ENCODE results near the gene RUFY3. TPM values are rescaled to one million over a fixed set of nuclear protein-coding genes. Genes with fewer than 3 reads are reported as not detected.

Gene RUFY3
- total and polyA plus RNA-seq, 2 of the 4 experiments (the other 2 are of a cell fraction) = 19.6 to 28.9 TPM

DNA sequence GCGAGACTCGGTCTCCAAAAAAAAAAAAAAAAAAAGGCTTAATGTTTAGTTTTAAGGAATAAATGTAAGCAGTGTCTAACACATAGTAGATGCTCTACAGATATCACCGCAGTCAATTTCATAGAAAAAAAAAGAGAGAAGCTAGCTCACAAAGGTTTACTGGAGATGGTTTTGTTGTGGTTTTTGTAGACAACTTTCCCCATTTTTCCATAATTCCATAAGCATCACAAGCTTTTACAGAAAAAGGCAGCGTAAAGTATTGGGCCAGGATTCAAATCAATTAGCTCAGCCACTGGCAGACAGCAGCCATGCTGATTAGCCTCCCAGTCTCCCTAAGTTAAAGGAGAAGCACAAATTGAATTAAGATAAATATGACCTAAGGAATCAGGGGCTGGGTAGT, 116.4 kb downstream of the RUFY3 start:
- peak overlapping the region; percentile 63; the same call in 1 of the 2 replicates for H3K27ac ChIP-seq (ENCODE audit: insufficient read depth, low read length)
- WGBS, 2 experiments (ENCODE audit: extremely low coverage in 2 of 2, insufficient read length in 1 of 2) = no CpG with 5 or more reads among the region's 4 CpGs

More for the DNA sequence above, 116.4 kb downstream of the RUFY3 start:
- peak overlapping the region; percentile 68 for H3K23ac ChIP-seq (ENCODE audit: low read depth, low read length)
- H2BK20ac ChIP-seq (ENCODE audit: low read depth, low read length) = no peak overlapping the region
- no peak overlapping the region for H2AFZ ChIP-seq (replicated peaks; ENCODE audit: low read length, poor library complexity)
- peak overlapping the region; percentile 31 for H2AK9ac ChIP-seq (replicated peaks; ENCODE audit: low read depth, low read length, poor library complexity)
- no peaks in the 10 kb centered on the region for H3K9me3 ChIP-seq (ENCODE audit: control insufficient read depth, insufficient read depth, low read length)
- BruUV-seq (replicated peaks) = TSS peak; percentile 77
- H2AK5ac ChIP-seq (ENCODE audit: low read depth, low read length) = peak overlapping the region; percentile 65; the same call in 1 of the 2 replicates
- H3K27me3 ChIP-seq (ENCODE audit: control insufficient read depth, insufficient read depth, low read length) = no peaks in the 10 kb centered on the region
- H3K14ac ChIP-seq (replicated peaks; ENCODE audit: low read depth, low read length) = peak overlapping the region; percentile 82
- in situ Hi-C loops (cut with MboI; ENCODE audit: low sequenced_read_pairs) = loop anchor here (10.0 kb wide), 1 partner anchor 157 kb away; the partner anchor contains the start of gene DCK
- peak; percentile 10 for DNase-seq
- peak overlapping the region; percentile 69 for H2BK5ac ChIP-seq (ENCODE audit: low read depth, low read length, poor library complexity, severe bottlenecking)
- H3K4me3 ChIP-seq (ENCODE audit: insufficient read depth, low read depth, low read length) = peak overlapping the region; percentile 70
- ChIA-PET POLR2A (ENCODE audit: unreplicated experiment) (no interaction called here), CTCF (interaction anchor here (0.6 to 0.9 kb wide), 3 partner anchors 11 to 187 kb away, joined by 3 to 4 read pairs (median 3); no protein-coding TSS in a partner anchor)
- peak overlapping the region; percentile 10; the same call in 1 of the 2 replicates for H3K18ac ChIP-seq (ENCODE audit: low read depth, low read length)
- ATAC-seq (ENCODE audit: low read depth) = no peak
- H3K4me2 ChIP-seq (ENCODE audit: low read depth, low read length) = peak overlapping the region; percentile 69
- dilution Hi-C loops (cut with HindIII; ENCODE audit: low sequenced_read_pairs, unreplicated experiment) = no loop called here
- H3K9me1 ChIP-seq (ENCODE audit: insufficient read depth, low read length) = peaks cover 7% of the 10 kb centered on the region
- no peak overlapping the region for H2BK15ac ChIP-seq (ENCODE audit: low read depth, low read length)
- peak overlapping the region; percentile 94 for H3K4ac ChIP-seq (ENCODE audit: low read depth, low read length)
- peaks cover 8% of the 10 kb centered on the region for H3K4me1 ChIP-seq (ENCODE audit: control insufficient read depth, insufficient read depth, low read length)
- H3K9ac ChIP-seq (ENCODE audit: low read depth, low read length) = peak overlapping the region; percentile 91
- H3K56ac ChIP-seq (ENCODE audit: extremely low read depth, insufficient read depth, low read length) = peak overlapping the region; percentile 42; the same call in 1 of the 2 replicates
- peak overlapping the region in 1 of 2 experiments; percentile 44; a peak in 3 of 4 replicates for H4K8ac ChIP-seq (ENCODE audit: low read depth in 2 of 2, low read length in 2 of 2)
- H3K79me1 ChIP-seq (ENCODE audit: low read depth in 1 of 2, low read length in 2 of 2) = peaks cover 2 to 28% of the 10 kb centered on the region in 2 experiments; a peak in 3 of 4 replicates
- H3K36me3 ChIP-seq (ENCODE audit: control insufficient read depth, insufficient read depth, low read length) = peaks cover 12% of the 10 kb centered on the region
- TF ChIP-seq CEBPB (IDR thresholded peaks at IDR 0.05; ENCODE audit: low read depth, low read length) (no peak), POLR2A (IDR thresholded peaks at IDR 0.05; ENCODE audit: low read depth, low read length) (no peak), MAZ (IDR thresholded peaks at IDR 0.05; ENCODE audit: borderline replicate concordance, low read depth, low read length) (no peak), RCOR1 (IDR thresholded peaks at IDR 0.05; ENCODE audit: insufficient replicate concordance, low read length) (no peak), MAFK (IDR thresholded peaks at IDR 0.05; ENCODE audit: low read depth, low read length) (no peak), RAD21 (IDR thresholded peaks at IDR 0.05; ENCODE audit: low read length) (no peak), NFE2L2 (IDR thresholded peaks at IDR 0.05; ENCODE audit: low read depth, low read length) (no peak)
- TF ChIP-seq, protein P1, sequence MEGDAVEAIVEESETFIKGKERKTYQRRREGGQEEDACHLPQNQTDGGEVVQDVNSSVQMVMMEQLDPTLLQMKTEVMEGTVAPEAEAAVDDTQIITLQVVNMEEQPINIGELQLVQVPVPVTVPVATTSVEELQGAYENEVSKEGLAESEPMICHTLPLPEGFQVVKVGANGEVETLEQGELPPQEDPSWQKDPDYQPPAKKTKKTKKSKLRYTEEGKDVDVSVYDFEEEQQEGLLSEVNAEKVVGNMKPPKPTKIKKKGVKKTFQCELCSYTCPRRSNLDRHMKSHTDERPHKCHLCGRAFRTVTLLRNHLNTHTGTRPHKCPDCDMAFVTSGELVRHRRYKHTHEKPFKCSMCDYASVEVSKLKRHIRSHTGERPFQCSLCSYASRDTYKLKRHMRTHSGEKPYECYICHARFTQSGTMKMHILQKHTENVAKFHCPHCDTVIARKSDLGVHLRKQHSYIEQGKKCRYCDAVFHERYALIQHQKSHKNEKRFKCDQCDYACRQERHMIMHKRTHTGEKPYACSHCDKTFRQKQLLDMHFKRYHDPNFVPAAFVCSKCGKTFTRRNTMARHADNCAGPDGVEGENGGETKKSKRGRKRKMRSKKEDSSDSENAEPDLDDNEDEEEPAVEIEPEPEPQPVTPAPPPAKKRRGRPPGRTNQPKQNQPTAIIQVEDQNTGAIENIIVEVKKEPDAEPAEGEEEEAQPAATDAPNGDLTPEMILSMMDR (conservative IDR thresholded peaks at IDR 0.05; ENCODE audit: low read depth, low read length) = no peak
- TF ChIP-seq, protein P2, sequence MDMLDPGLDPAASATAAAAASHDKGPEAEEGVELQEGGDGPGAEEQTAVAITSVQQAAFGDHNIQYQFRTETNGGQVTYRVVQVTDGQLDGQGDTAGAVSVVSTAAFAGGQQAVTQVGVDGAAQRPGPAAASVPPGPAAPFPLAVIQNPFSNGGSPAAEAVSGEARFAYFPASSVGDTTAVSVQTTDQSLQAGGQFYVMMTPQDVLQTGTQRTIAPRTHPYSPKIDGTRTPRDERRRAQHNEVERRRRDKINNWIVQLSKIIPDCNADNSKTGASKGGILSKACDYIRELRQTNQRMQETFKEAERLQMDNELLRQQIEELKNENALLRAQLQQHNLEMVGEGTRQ (IDR thresholded peaks at IDR 0.05; ENCODE audit: low read depth, low read length) = no peak
- H4K91ac ChIP-seq (ENCODE audit: insufficient read depth, low read depth, low read length) = 0 out of 2 replicates have a peak overlapping the region, but pooled peaks have one; percentile 25
- H4K20me1 ChIP-seq (ENCODE audit: insufficient read depth, low read length) = peaks cover 43% of the 10 kb centered on the region
- H4K5ac ChIP-seq (ENCODE audit: low read depth, low read length) = no peak overlapping the region
- intact Hi-C loops (cut with micrococcal nuclease) = loop anchor here (1.0 to 5.0 kb wide), 5 partner anchors 64 to 349 kb away; partner anchors contain the start of genes DCK and MOB1B
- no peak overlapping the region for H2BK120ac ChIP-seq (ENCODE audit: low read depth, low read length)

Data from IMR-90 (cell line).